HG03064 (cell line): Measurements from ENCODE around the gene MEGF8.

Source experiments
- ATAC-seq: cut with Tn5 transposase; IDR thresholded peaks from one replicate; pipeline ENCODE4 v1.9.1; 2021; ENCODE audit warnings: low read depth; ENCODE audit not compliant: unreplicated experiment

The MEGF8 gene

GRCh38 chr19:42351079-42351735 is 25.8 kb downstream of the MEGF8 start:
- no peak for ATAC-seq

GRCh38 chr19:42352301-42353259 is 27.1 kb downstream of the MEGF8 start:
- no peak for ATAC-seq

- no peak for ATAC-seq
Measured at GRCh38 chr19:42353341-42354015, 28.0 kb downstream of the MEGF8 start.

- no peak for ATAC-seq
Measured at GRCh38 chr19:42355896-42356295, 30.5 kb downstream of the MEGF8 start.

GRCh38 chr19:42356686-42357085 is 31.3 kb downstream of the MEGF8 start:
- no peak for ATAC-seq

- ATAC-seq: no peak
Measured at GRCh38 chr19:42357290-42357689, 31.9 kb downstream of the MEGF8 start.

- no peak for ATAC-seq
Measured at GRCh38 chr19:42360787-42361544, 35.5 kb downstream of the MEGF8 start.

- ATAC-seq: no peak
Measured at GRCh38 chr19:42361545-42361910, 36.1 kb downstream of the MEGF8 start.

GRCh38 chr19:42362342-42362741 is 36.9 kb downstream of the MEGF8 start:
- ATAC-seq: no peak

- ATAC-seq: no peak
Measured at GRCh38 chr19:42362891-42363440, 37.5 kb downstream of the MEGF8 start.

GRCh38 chr19:42363614-42364346 is 38.3 kb downstream of the MEGF8 start:
- ATAC-seq: no peak

GRCh38 chr19:42366673-42367072 is 41.2 kb downstream of the MEGF8 start:
- no peak for ATAC-seq

- ATAC-seq: no peak
Measured at GRCh38 chr19:42367929-42368328, 42.5 kb downstream of the MEGF8 start.

- ATAC-seq: no peak
Measured at GRCh38 chr19:42368360-42368759, 42.9 kb downstream of the MEGF8 start.

GRCh38 chr19:42368765-42369164 is 43.3 kb downstream of the MEGF8 start:
- ATAC-seq: no peak

GRCh38 chr19:42369433-42370067 is 44.1 kb downstream of the MEGF8 start:
- no peak for ATAC-seq

GRCh38 chr19:42370068-42370520 is 44.7 kb downstream of the MEGF8 start:
- no peak for ATAC-seq

- no peak for ATAC-seq
Measured at GRCh38 chr19:42370626-42371175, 45.3 kb downstream of the MEGF8 start.
